Measurements from ENCODE around the gene ERP29. TPM values are rescaled to one million over a fixed set of nuclear protein-coding genes. Genes with fewer than 3 reads are reported as not detected.

ERP29 gene
- 10 to 100 TPM; 82.9 to 83.7 TPM for total RNA-seq

- Mint-ChIP-seq H3K4me3 (peak within 1 kb of the TSS; percentile 98), H3K4me1 (ENCODE audit: low read depth) (peaks cover 45% of the 10 kb centered on the region)
Observed at GRCh38 chr12:112012775-112013600, at the start of gene ERP29, which contains the start of gene TMEM116. Gene ERP29, plus strand, starts transcription at chr12:112013426. Its CDS starts 40 bp downstream, at chr12:112013466. Gene TMEM116, minus strand, starts transcription at chr12:112013165. Its CDS starts 7,895 bp downstream, at chr12:112005270.

GRCh38 chr12:111964935-111965334 lies 48.3 kb upstream of the ERP29 start:
- Mint-ChIP-seq H3K4me3 (no peak overlapping the region), H3K4me1 (ENCODE audit: low read depth) (peaks cover 14% of the 10 kb centered on the region), H3K9me3 (peaks cover 14% of the 10 kb centered on the region), H3K36me3 (ENCODE audit: low read depth) (peaks cover 33% of the 10 kb centered on the region), H3K27ac (no peak overlapping the region), H3K27me3 (no peaks in the 10 kb centered on the region)
- intact Hi-C loops (cut with micrococcal nuclease) = no loop called here
- ChIA-PET POLR2A (interaction anchor here (0.7 kb wide), 1 partner anchor 47 kb away, joined by 3 read pairs; no protein-coding TSS in a partner anchor), CTCF (interaction anchor here (1.0 kb wide), 1 partner anchor 20 kb away, joined by 3 read pairs; no protein-coding TSS in a partner anchor)
- DNase-seq = no peak
- TF ChIP-seq CTCF (IDR thresholded peaks at IDR 0.05) = no peak
- ATAC-seq = no peak

More at GRCh38 chr12:112012775-112013600, at the start of gene ERP29, which contains the start of gene TMEM116:
- ChIA-PET CTCF (interaction anchor here (0.8 to 3.5 kb wide), 11 partner anchors 9 to 374 kb away, joined by 3 to 31 read pairs (median 4); no protein-coding TSS in a partner anchor), POLR2A (interaction anchor here (0.6 to 4.4 kb wide), 24 partner anchors 10 to 405 kb away, joined by 3 to 32 read pairs (median 5); partner anchors contain the start of genes MAPKAPK5, NAA25 and PTPN11)
- H3K9me3 Mint-ChIP-seq = no peaks in the 10 kb centered on the region
- peaks cover 48% of the 10 kb centered on the region for H3K36me3 Mint-ChIP-seq (ENCODE audit: low read depth)
- H3K27ac Mint-ChIP-seq = peak within 1 kb of the TSS; percentile 98
- peak; percentile 63 for TF ChIP-seq CTCF (IDR thresholded peaks at IDR 0.05)
- intact Hi-C loops (cut with micrococcal nuclease) = loop anchor here (5.0 kb wide), 1 partner anchor 66 kb away; no protein-coding TSS in a partner anchor
- DNase-seq = peak; percentile 100
- peak; percentile 85 for ATAC-seq
- no peaks in the 10 kb centered on the region for H3K27me3 Mint-ChIP-seq

- intact Hi-C loops (cut with micrococcal nuclease) = no loop called here
- Mint-ChIP-seq H3K36me3 (ENCODE audit: low read depth) (peaks cover 3% of the 10 kb centered on the region), H3K4me3 (no peak overlapping the region), H3K4me1 (ENCODE audit: low read depth) (peaks cover 19% of the 10 kb centered on the region), H3K9me3 (peaks cover 3% of the 10 kb centered on the region), H3K27ac (no peak overlapping the region), H3K27me3 (no peaks in the 10 kb centered on the region)
- no peak for TF ChIP-seq CTCF (IDR thresholded peaks at IDR 0.05)
- ATAC-seq (no peak), DNase-seq (no peak)
- CTCF ChIA-PET = no interaction called here
- POLR2A ChIA-PET = interaction anchor here (0.8 kb wide), 1 partner anchor 27 kb away, joined by 3 read pairs; no protein-coding TSS in a partner anchor
Observed at GRCh38 chr12:111971800-111972199, 41.4 kb upstream of the ERP29 start.

- no peak for TF ChIP-seq CTCF (IDR thresholded peaks at IDR 0.05)
- intact Hi-C loops (cut with micrococcal nuclease) = no loop called here
- Mint-ChIP-seq H3K36me3 (ENCODE audit: low read depth) (peaks cover 5% of the 10 kb centered on the region), H3K27me3 (no peaks in the 10 kb centered on the region), H3K4me1 (ENCODE audit: low read depth) (peaks cover 14% of the 10 kb centered on the region), H3K27ac (no peak overlapping the region), H3K9me3 (peaks cover 3% of the 10 kb centered on the region), H3K4me3 (no peak overlapping the region)
- no peak for DNase-seq
- no peak for ATAC-seq
- ChIA-PET POLR2A (interaction anchor here (0.7 to 1.5 kb wide), 3 partner anchors 14 to 39 kb away, joined by 3 read pairs; no protein-coding TSS in a partner anchor), CTCF (interaction anchor here (0.9 kb wide), 1 partner anchor 19 kb away, joined by 4 read pairs; no protein-coding TSS in a partner anchor)
Observed at GRCh38 chr12:111975161-111975931, 37.9 kb upstream of the ERP29 start.

All from activated CD8-positive, alpha-beta T cell treated with anti-CD3 and anti-CD28 coated beads for 36 hours (primary cell).